ENCODE results near the gene HCFC1R1. TPM values are rescaled to one million over a fixed set of nuclear protein-coding genes. Genes with fewer than 3 reads are reported as not detected.

HCFC1R1 gene
- total and polyA plus RNA-seq, 9 donors = 68.0 to 138 (median 84.4) TPM

DNA sequence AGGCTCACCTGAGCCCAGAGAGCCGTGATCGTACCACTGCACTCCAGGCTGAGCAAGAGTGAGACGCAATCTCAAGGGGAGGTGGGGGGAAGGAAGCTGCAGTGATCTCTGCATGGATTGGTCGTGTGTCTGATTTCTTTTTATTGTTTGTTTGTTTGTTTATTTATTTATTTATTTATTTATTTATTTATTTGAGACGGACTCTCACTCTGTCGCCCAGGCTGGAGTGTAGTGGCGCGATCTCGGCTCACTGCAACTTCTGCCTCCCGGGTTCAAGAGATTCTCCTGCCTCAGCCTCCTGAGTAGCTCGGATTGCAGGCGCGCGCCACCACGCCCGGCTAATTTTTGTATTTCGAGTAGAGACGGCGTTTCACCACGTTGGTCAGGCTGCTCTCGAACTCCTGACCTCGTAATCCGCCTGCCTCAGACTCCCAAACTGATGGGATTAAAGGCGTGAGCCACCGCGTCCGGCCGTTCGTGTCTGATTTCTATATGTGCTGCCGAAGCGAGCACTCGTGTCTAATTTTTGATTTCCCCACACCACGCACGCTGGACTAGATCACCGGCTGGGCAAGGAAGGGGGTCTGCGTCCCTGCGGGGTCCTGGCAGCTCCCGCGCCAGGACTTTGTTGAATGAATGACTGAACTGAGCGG is 4.0 kb downstream of the HCFC1R1 start:
- H3K4me1 ChIP-seq (ENCODE audit: control insufficient read depth, insufficient read depth, low read length) = peaks cover 52% of the 10 kb centered on the region
- WGBS (ENCODE audit: insufficient coverage) = 26% methylated on average over 35 of the region's 40 CpGs
- no peak for DNase-seq
- peaks cover 47% of the 10 kb centered on the region for H3K27me3 ChIP-seq (ENCODE audit: control insufficient read depth, insufficient read depth, low read length)
- peak overlapping the region; percentile 29 for H3K27ac ChIP-seq (ENCODE audit: low read length)
- peaks cover 3% of the 10 kb centered on the region for H3K36me3 ChIP-seq (ENCODE audit: control insufficient read depth, insufficient read depth, low read length)
- H3K9me3 ChIP-seq (replicated peaks; ENCODE audit: control insufficient read depth, low read depth, low read length) = no peaks in the 10 kb centered on the region
- H3K4me3 ChIP-seq (ENCODE audit: low read length) = peak overlapping the region; percentile 65

DNA sequence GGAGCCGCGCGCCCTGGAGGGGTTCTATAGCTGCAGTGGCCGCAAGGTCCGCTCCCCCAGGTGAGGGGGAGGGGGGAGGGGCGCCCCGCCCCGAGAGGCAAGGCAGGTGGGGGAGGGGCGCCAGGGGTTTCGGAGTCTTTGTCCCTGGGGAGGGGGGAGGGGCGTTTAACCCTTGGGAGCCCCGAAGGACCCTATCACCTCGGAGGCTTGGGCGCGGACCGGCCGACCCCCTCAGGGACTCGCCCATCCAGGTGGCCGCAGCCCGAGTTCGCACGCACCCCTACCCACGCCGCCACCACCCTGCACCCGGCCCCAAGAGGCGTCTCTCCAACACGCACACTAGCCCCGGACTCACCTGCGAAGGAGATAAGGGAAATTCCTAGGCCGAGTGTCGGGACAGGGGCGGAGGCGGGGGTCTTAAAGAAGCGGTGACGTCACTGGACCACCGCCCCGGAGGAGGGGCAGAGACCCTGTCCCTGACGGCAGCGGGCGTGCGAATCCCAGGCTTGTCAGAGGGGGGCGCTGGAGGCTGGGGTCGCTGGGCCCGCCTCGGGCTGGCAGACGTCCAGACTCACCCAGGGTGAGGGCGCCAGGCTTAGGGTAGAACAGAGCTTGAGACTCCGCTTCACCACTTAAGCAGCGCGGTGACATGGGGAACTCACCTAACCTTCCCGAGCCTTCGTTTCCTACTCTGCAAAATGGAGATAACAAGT is 5.8 kb downstream of the HCFC1R1 start, which contains the start of gene CLDN6:
Gene CLDN6, minus strand, starts transcription at position 390 of the 713 bp plus-strand sequence. CDS start 2,162 bp downstream, outside the sequence.
- DNase-seq = no peak
- no peaks in the 10 kb centered on the region for H3K9me3 ChIP-seq (replicated peaks; ENCODE audit: control insufficient read depth, low read depth, low read length)
- H3K4me1 ChIP-seq (ENCODE audit: control insufficient read depth, insufficient read depth, low read length) = peaks cover 41% of the 10 kb centered on the region
- peaks cover 65% of the 10 kb centered on the region for H3K27me3 ChIP-seq (ENCODE audit: control insufficient read depth, insufficient read depth, low read length)
- H3K4me3 ChIP-seq (ENCODE audit: low read length) = no peak within 1 kb of the TSS
- WGBS (ENCODE audit: insufficient coverage) = 3% methylated on average over 34 of the region's 52 CpGs
- H3K27ac ChIP-seq (ENCODE audit: low read length) = no peak within 1 kb of the TSS
- H3K36me3 ChIP-seq (ENCODE audit: control insufficient read depth, insufficient read depth, low read length) = peaks cover 3% of the 10 kb centered on the region

DNA sequence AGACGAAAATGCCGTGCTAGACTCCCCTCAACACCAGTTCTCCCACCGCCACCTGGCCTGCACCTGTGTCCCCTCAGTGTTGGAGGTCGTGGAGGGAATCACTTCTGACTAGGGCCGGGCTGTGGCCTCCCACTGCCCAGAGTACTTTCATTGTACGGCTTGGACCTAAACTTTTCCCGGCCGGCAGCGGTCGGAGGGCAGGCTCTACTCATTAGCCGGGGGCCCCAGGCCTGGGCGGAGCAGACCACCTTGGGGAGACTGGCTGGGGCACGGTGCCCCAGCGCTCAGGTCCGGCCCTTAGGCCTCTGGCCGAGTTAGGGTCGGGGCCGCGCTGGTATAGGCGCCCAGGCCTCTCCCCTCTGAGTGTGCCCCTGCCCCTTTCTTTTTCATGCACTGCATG is 6.4 kb downstream of the HCFC1R1 start:
- no peak for DNase-seq
- 20% methylated on average over 17 of the region's 20 CpGs for WGBS (ENCODE audit: insufficient coverage)
- H3K4me3 ChIP-seq (ENCODE audit: low read length) = no peak overlapping the region
- peaks cover 3% of the 10 kb centered on the region for H3K36me3 ChIP-seq (ENCODE audit: control insufficient read depth, insufficient read depth, low read length)
- peaks cover 37% of the 10 kb centered on the region for H3K4me1 ChIP-seq (ENCODE audit: control insufficient read depth, insufficient read depth, low read length)
- no peak overlapping the region for H3K27ac ChIP-seq (ENCODE audit: low read length)
- peaks cover 71% of the 10 kb centered on the region for H3K27me3 ChIP-seq (ENCODE audit: control insufficient read depth, insufficient read depth, low read length)
- H3K9me3 ChIP-seq (replicated peaks; ENCODE audit: control insufficient read depth, low read depth, low read length) = no peaks in the 10 kb centered on the region

DNA sequence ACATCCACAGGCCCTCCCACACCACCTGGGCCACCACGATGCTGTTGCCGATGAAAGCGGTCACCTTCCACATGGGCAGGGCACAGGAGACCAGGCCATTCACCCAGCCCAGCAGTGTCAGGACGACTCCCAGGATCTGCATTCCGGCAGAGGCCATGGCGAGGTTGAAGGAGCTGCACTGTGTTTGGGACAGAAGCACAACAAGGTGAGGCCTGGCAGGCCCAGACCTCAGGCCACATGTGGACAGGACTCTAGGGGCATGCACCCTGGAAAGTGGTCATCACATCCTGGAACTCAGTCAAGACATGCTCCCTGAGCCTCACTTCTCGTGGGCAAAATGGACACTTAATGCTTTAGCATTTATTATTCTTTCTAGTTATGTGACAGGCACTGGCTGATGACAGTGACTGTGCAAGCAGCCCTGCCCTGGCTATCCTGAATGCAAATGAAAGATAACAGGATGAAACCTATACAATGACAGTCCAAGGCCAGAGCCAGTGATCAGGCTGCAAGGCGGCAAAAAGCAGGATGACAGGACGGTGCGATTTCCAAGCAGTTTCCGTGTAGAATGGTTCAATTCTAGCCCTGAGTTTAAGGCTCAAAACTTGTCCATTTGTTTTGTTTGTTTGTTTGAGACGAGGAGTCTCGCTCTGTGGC is 7.7 kb downstream of the HCFC1R1 start:
- H3K4me3 ChIP-seq (ENCODE audit: low read length) = no peak overlapping the region
- peaks cover 84% of the 10 kb centered on the region for H3K27me3 ChIP-seq (ENCODE audit: control insufficient read depth, insufficient read depth, low read length)
- H3K9me3 ChIP-seq (replicated peaks; ENCODE audit: control insufficient read depth, low read depth, low read length) = no peaks in the 10 kb centered on the region
- no peak overlapping the region for H3K27ac ChIP-seq (ENCODE audit: low read length)
- whole genome bisulfite sequencing (ENCODE audit: insufficient coverage) = 83% methylated on average over 9 of the region's 13 CpGs
- no peaks in the 10 kb centered on the region for H3K36me3 ChIP-seq (ENCODE audit: control insufficient read depth, insufficient read depth, low read length)
- no peak for DNase-seq
- peaks cover 32% of the 10 kb centered on the region for H3K4me1 ChIP-seq (ENCODE audit: control insufficient read depth, insufficient read depth, low read length)

DNA sequence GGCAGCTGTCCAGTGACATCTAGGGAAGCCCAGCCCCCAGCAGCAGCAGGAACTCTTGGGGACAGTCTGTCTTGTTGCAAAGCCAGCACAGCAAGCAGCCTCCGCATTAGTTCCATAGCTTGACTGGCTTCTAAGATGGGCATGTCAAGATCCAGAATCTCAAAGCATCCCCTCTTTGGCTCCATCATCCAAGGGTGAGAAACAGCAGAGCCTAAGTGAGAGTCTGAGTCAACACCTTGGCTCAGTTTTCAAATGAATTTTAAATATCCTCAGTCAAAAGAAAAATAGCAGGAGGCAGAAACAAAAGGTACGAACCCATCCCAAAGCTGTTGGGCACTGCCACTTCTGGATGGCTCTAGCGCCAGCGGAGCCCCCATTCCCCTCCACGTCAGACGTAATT is 8.8 kb downstream of the HCFC1R1 start:
- Histone ChIP-seq H3K27ac (ENCODE audit: low read length) (no peak overlapping the region), H3K27me3 (ENCODE audit: control insufficient read depth, insufficient read depth, low read length) (peaks cover 94% of the 10 kb centered on the region), H3K9me3 (replicated peaks; ENCODE audit: control insufficient read depth, low read depth, low read length) (no peaks in the 10 kb centered on the region), H3K36me3 (ENCODE audit: control insufficient read depth, insufficient read depth, low read length) (no peaks in the 10 kb centered on the region), H3K4me1 (ENCODE audit: control insufficient read depth, insufficient read depth, low read length) (peaks cover 28% of the 10 kb centered on the region), H3K4me3 (ENCODE audit: low read length) (no peak overlapping the region)
- 33% methylated on average over 1 of the region's 6 CpGs for WGBS (ENCODE audit: insufficient coverage)
- DNase-seq = no peak

DNA sequence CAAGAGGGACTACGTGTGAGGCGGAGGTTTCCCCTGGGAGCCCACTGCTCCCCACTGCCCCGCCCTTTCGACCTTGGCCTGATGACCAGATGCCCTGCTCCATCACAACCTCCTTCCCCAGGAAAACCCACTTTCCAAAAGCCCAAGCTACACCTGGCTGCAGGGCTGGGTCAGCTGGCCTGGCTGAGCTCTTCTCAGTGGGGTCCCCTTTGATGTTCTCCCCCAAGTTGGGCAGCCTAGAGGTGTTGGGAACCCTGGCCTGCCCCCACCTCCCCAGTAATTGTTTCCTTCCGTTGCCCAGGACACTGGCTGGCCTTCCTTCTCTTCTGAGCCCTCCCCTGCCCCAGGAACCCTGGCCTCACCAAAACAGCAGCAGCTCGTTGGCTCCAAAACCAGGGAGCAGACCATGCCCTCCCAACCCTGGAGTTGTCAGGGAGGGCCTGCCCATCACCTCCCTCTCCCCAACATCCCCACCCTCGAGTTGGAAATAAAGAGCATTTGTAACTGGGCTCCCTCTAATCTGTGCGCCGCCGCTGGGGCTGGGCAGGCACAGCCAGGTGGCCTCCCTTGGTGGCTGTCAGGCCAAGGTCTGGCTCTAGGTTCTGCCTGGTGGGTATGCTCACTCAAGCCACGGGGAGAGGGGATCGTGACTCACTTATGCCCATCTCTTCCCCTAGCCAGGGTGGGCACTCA is 9.6 kb downstream of the HCFC1R1 start:
- Histone ChIP-seq H3K4me3 (ENCODE audit: low read length) (no peak overlapping the region), H3K36me3 (ENCODE audit: control insufficient read depth, insufficient read depth, low read length) (no peaks in the 10 kb centered on the region), H3K27ac (ENCODE audit: low read length) (no peak overlapping the region), H3K27me3 (ENCODE audit: control insufficient read depth, insufficient read depth, low read length) (peaks cover 96% of the 10 kb centered on the region), H3K9me3 (replicated peaks; ENCODE audit: control insufficient read depth, low read depth, low read length) (no peaks in the 10 kb centered on the region), H3K4me1 (ENCODE audit: control insufficient read depth, insufficient read depth, low read length) (peaks cover 26% of the 10 kb centered on the region)
- WGBS (ENCODE audit: insufficient coverage) = 41% methylated on average over 10 of the region's 12 CpGs
- DNase-seq = no peak

DNA sequence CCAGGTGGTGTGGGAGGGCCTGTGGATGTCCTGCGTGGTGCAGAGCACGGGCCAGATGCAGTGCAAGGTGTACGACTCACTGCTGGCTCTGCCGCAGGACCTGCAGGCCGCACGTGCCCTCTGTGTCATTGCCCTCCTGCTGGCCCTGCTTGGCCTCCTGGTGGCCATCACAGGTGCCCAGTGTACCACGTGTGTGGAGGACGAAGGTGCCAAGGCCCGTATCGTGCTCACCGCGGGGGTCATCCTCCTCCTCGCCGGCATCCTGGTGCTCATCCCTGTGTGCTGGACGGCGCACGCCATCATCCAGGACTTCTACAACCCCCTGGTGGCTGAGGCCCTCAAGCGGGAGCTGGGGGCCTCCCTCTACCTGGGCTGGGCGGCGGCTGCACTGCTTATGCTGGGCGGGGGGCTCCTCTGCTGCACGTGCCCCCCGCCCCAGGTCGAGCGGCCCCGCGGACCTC is 10.2 kb downstream of the HCFC1R1 start:
- no peak for DNase-seq
- Histone ChIP-seq H3K36me3 (ENCODE audit: control insufficient read depth, insufficient read depth, low read length) (no peaks in the 10 kb centered on the region), H3K27me3 (ENCODE audit: control insufficient read depth, insufficient read depth, low read length) (peaks cover 96% of the 10 kb centered on the region), H3K4me1 (ENCODE audit: control insufficient read depth, insufficient read depth, low read length) (peaks cover 29% of the 10 kb centered on the region), H3K27ac (ENCODE audit: low read length) (no peak overlapping the region), H3K4me3 (ENCODE audit: low read length) (no peak overlapping the region), H3K9me3 (replicated peaks; ENCODE audit: control insufficient read depth, low read depth, low read length) (no peaks in the 10 kb centered on the region)
- 24% methylated on average over 27 of the region's 27 CpGs for WGBS (ENCODE audit: insufficient coverage)

DNA sequence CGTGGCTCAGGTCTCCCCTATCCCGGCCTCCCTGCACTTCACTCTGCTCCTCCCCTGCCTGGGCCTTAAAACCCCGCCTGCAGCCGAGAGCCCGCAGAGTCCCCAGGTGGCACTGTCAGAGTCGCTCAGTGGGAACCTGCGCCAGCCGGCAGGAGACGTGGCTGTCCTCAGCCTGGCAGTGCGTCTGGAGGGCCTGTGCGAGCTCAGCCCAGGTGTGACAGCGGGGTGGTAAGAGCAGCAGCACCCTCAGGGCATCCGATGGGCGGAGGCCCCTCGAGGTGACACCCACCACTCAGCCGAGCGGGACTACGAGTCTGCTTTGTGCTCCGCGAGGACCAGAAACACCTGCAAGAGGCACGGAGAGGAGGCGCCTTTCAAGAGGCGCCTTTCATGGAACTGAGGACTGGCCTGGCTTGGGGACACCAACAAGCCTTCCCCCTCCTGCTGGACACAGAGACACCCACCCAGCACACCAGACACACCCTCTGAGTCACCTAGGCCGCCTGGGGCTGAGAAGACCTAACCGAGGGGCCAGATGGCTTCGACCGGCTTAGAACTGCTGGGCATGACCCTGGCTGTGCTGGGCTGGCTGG is 10.8 kb downstream of the HCFC1R1 start, which contains the start of gene CLDN9:
Gene CLDN9, plus strand, starts transcription at position 96 of the 593 bp plus-strand sequence. Its CDS starts 440 bp downstream, at position 536.
- Histone ChIP-seq H3K9me3 (replicated peaks; ENCODE audit: control insufficient read depth, low read depth, low read length) (no peaks in the 10 kb centered on the region), H3K27ac (ENCODE audit: low read length) (no peak within 1 kb of the TSS), H3K4me3 (ENCODE audit: low read length) (no peak within 1 kb of the TSS), H3K27me3 (ENCODE audit: control insufficient read depth, insufficient read depth, low read length) (peaks cover 96% of the 10 kb centered on the region), H3K4me1 (ENCODE audit: control insufficient read depth, insufficient read depth, low read length) (peaks cover 29% of the 10 kb centered on the region), H3K36me3 (ENCODE audit: control insufficient read depth, insufficient read depth, low read length) (no peaks in the 10 kb centered on the region)
- no peak for DNase-seq
- 21% methylated on average over 27 of the region's 27 CpGs for WGBS (ENCODE audit: insufficient coverage)

DNA sequence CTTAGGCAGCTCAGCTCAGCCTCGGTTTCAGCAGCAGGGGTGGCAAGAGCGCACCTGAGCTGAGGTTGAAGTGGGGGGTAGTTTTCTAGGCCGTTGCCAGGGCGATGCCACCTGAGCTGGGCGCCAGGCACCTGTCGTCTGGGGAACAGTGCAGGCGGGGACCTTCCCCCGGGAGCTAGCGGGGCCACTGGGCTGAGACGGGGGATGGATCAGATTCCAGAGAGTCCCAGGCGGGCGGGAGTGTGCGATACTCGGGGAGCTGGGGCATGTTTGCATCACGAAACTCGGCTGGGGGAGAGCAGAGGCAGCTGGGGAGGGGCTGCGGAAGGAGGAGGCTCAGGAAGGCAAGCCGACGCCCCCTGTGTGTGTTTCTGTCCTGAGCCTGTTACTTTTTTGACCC is 11.5 kb downstream of the HCFC1R1 start:
- H3K27me3 ChIP-seq (ENCODE audit: control insufficient read depth, insufficient read depth, low read length) = peaks cover 96% of the 10 kb centered on the region
- H3K4me3 ChIP-seq (ENCODE audit: low read length) = no peak overlapping the region
- WGBS (ENCODE audit: insufficient coverage) = 4% methylated on average over 17 of the region's 19 CpGs
- no peak overlapping the region for H3K27ac ChIP-seq (ENCODE audit: low read length)
- DNase-seq = no peak
- no peaks in the 10 kb centered on the region for H3K36me3 ChIP-seq (ENCODE audit: control insufficient read depth, insufficient read depth, low read length)
- H3K4me1 ChIP-seq (ENCODE audit: control insufficient read depth, insufficient read depth, low read length) = peaks cover 33% of the 10 kb centered on the region
- H3K9me3 ChIP-seq (replicated peaks; ENCODE audit: control insufficient read depth, low read depth, low read length) = no peaks in the 10 kb centered on the region
